Head of caudate nucleus (tissue), 42 donors: ENCODE results near the gene RPS19BP1.
A peak's percentile ranks its signal among the peaks of the same experiment; 100 is the strongest.
"Not testable (repeated sequence)": the region's sequence is repeated elsewhere in the genome, so short reads cannot be mapped to it uniquely, and the experiment has no call there.

ENCODE experiments used
- DNase-seq, 42 donors: peaks; one replicate each; pipeline versions ENCODE4 v3.0.0 to v3.0.0-alpha.2; 2020 to 2021; ENCODE audit warnings: mixed read lengths in 7 of 42
- intact Hi-C: fragments of 100-400 bp; cut with DNase I; formaldehyde crosslinking; loops from one replicate; pipeline ENCODE4 v1.15.0; 2022

RPS19BP1 gene

GRCh38 chr22:39534591-39535356, 2.2 kb upstream of the RPS19BP1 start:
- DNase-seq: peak; percentile 71 to 96 (median 90)
- intact Hi-C loops: loop anchor here (5.0 kb wide), 3 partner anchors 488 to 813 kb away; partner anchors contain the start of gene ADSL

- intact Hi-C loops: loop anchor here (5.0 kb wide), 1 partner anchor 813 kb away; the partner anchor contains the start of gene ADSL
- no peak for DNase-seq
Measured at GRCh38 chr22:39534092-39534506, 1.6 kb upstream of the RPS19BP1 start.

GRCh38 chr22:39530692-39531331, 1.7 kb downstream of the RPS19BP1 start:
- intact Hi-C loops: loop anchor here (5.0 kb wide), 1 partner anchor 816 kb away; the partner anchor contains the start of gene ADSL

GRCh38 chr22:39530116-39530515, 2.4 kb downstream of the RPS19BP1 start:
- intact Hi-C loops: loop anchor here (5.0 kb wide), 1 partner anchor 817 kb away; the partner anchor contains the start of gene ADSL
- no peak for DNase-seq

More at GRCh38 chr22:39530692-39531331, 1.7 kb downstream of the RPS19BP1 start:
- peak in 2 of 42 donors; percentile 22 to 36 for DNase-seq

GRCh38 chr22:39529487-39529851, 3.1 kb downstream of the RPS19BP1 start:
- DNase-seq: no peak
- intact Hi-C loops: loop anchor here (5.0 kb wide), 3 partner anchors 127 to 357 kb away; no protein-coding TSS in a partner anchor

GRCh38 chr22:39528681-39529486, 3.7 kb downstream of the RPS19BP1 start:
- intact Hi-C loops: loop anchor here (5.0 kb wide), 3 partner anchors 127 to 357 kb away; no protein-coding TSS in a partner anchor
- DNase-seq: peak; percentile 87 to 98 (median 94)

GRCh38 chr22:39528080-39528661, 4.4 kb downstream of the RPS19BP1 start:
- DNase-seq: peak in 1 of 42 donors; percentile 41
- intact Hi-C loops: loop anchor here (5.0 kb wide), 3 partner anchors 126 to 356 kb away; no protein-coding TSS in a partner anchor

- DNase-seq: no peak
- intact Hi-C loops: loop anchor here (5.0 kb wide), 3 partner anchors 125 to 355 kb away; no protein-coding TSS in a partner anchor
Measured at GRCh38 chr22:39527481-39527961, 5.0 kb downstream of the RPS19BP1 start.

GRCh38 chr22:39526736-39527171, 5.8 kb downstream of the RPS19BP1 start:
- no peak for DNase-seq
- intact Hi-C loops: loop anchor here (5.0 kb wide), 3 partner anchors 124 to 354 kb away; no protein-coding TSS in a partner anchor

- intact Hi-C loops: loop anchor here (5.0 kb wide), 3 partner anchors 123 to 353 kb away; no protein-coding TSS in a partner anchor
- DNase-seq: no peak
Measured at GRCh38 chr22:39525658-39525975, 6.9 kb downstream of the RPS19BP1 start.

GRCh38 chr22:39524753-39525657, 7.5 kb downstream of the RPS19BP1 start:
- DNase-seq: no peak
- intact Hi-C loops: loop anchor here (5.0 kb wide), 3 partner anchors 123 to 353 kb away; no protein-coding TSS in a partner anchor

- no peak for DNase-seq
- intact Hi-C loops: no loop called here
Measured at GRCh38 chr22:39524089-39524752, 8.3 kb downstream of the RPS19BP1 start.

- DNase-seq: peak in 6 of 42 donors; percentile 17 to 64 (median 46)
- intact Hi-C loops: no loop called here
Measured at GRCh38 chr22:39522567-39523300, 9.8 kb downstream of the RPS19BP1 start.

- DNase-seq, intact Hi-C loops: not testable (repeated sequence)
Measured at GRCh38 chr22:39522091-39522490, 10.5 kb downstream of the RPS19BP1 start.

- intact Hi-C loops: loop anchor here (2.0 kb wide), 1 partner anchor 18 kb away; the partner anchor contains the start of gene MIEF1
Measured at GRCh38 chr22:39521106-39521885, 11.3 kb downstream of the RPS19BP1 start.

More at GRCh38 chr22:39521106-39521885, 11.3 kb downstream of the RPS19BP1 start:
- DNase-seq: not testable (repeated sequence)
